H1 (cell line): ENCODE data around the gene NDNF. TPM values are rescaled to one million over a fixed set of nuclear protein-coding genes. Genes with fewer than 3 reads are reported as not detected.

ENCODE experiments used
- E2F6 ChIP-seq: IDR thresholded peaks from 2 replicates; pipeline ENCODE4 v1.6.1; 2012; ENCODE audit warnings: inconsistent platforms
- EGR1 ChIP-seq: IDR thresholded peaks from 2 replicates; pipeline ENCODE4 v1.6.1; 2011; ENCODE audit warnings: low read depth, low read length, borderline replicate concordance
- HDAC6 ChIP-seq: IDR thresholded peaks from one replicate; pipeline ENCODE4 v1.7.1; 2012; ENCODE audit warnings: low read depth, mild to moderate bottlenecking, inconsistent platforms, low read length, moderate library complexity
- JUN ChIP-seq: IDR thresholded peaks from 2 replicates; pipeline ENCODE4 v1.6.1; 2011; ENCODE audit warnings: low read depth, mild to moderate bottlenecking, improper control_type of control experiment, low read length
- MAX ChIP-seq: IDR thresholded peaks from 2 replicates; pipeline ENCODE4 v1.6.1; 2012; ENCODE audit warnings: inconsistent platforms
- PHF8 ChIP-seq: fragments of 200-600 bp; sonication (generic); conservative IDR thresholded peaks from 2 replicates; pipeline ENCODE4 v1.7.1; 2012; ENCODE audit warnings: low read depth, mild to moderate bottlenecking, inconsistent platforms, low read length, moderate library complexity
- POLR2A ChIP-seq, 2 experiments: IDR thresholded peaks; 1 replicate in 1 of 2; 2 replicates in 1 of 2; pipeline ENCODE4 v1.6.1; 2011; ENCODE audit warnings: low read depth in 2 of 2, low read length in 2 of 2, mild to moderate bottlenecking in 2 of 2; ENCODE audit errors: control extremely low read depth in 1 of 2
- SP1 ChIP-seq: IDR thresholded peaks from 2 replicates; pipeline ENCODE4 v1.6.1; 2011; ENCODE audit warnings: low read depth, low read length
- TCF12 ChIP-seq: IDR thresholded peaks from 2 replicates; pipeline ENCODE4 v1.6.1; 2011; ENCODE audit warnings: low read depth, mild to moderate bottlenecking, low read length
- polyA plus RNA-seq, 7 experiments: library from polyadenylated mRNA; depleted of rRNA in 3 of 7; stranded (reverse) in 5 of 7; unstranded in 2 of 7; fragments of >200 nt in 5 of 7; fragments of 200-250 nt in 2 of 7; gene quantifications; 1 replicate in 5 of 7; 2 replicates in 1 of 7; 4 replicates in 1 of 7; pipeline versions ENCODE4 v1.2.1 to v1.2.3, GENCODE V29; 2011 to 2013; ENCODE audit warnings: missing spikeins in 2 of 7, mixed read lengths in 2 of 7
- total RNA-seq: library from RNA; stranded (reverse); fragmentation: NEBNext Ultra II Directional; extraction: Animal tissue kit (Norgen Biotek cat#: 25700); gene quantifications from 2 replicates; pipeline ENCODE4 v1.2.1, GENCODE V29; 2021

Gene NDNF
- total and polyA plus RNA-seq, 2 of the 8 experiments (the other 6 are each of a cell fraction or from before 2014, with no cell fraction given) = 0.70 to 1.6 TPM

- TF ChIP-seq EGR1 = no peak
- TF ChIP-seq SP1 = no peak
- TF ChIP-seq PHF8 = 0 out of 2 replicates have a peak, but pooled peaks have one; percentile 25
- TF ChIP-seq JUN = no peak
- no peak for TF ChIP-seq POLR2A (IDR thresholded peaks at IDR 0.05; ENCODE audit: control extremely low read depth in 1 of 2, low read depth in 2 of 2, low read length in 2 of 2)
- TF ChIP-seq MAX = no peak; the same call in 1 of the 2 replicates
- peak; percentile 38; the same call in 1 of the 2 replicates for TF ChIP-seq E2F6
- no peak for TF ChIP-seq TCF12
- TF ChIP-seq HDAC6 = no peak
These were observed 1.4 kb downstream of the NDNF start (continued) for GRCh38 chr4:121070696-121071639.
